Osteocyte (in vitro differentiated cells): ENCODE data around the gene GNAI1. TPM values are rescaled to one million over a fixed set of nuclear protein-coding genes. Genes with fewer than 3 reads are reported as not detected.

Experiments used
- DNase-seq: peaks from one replicate; pipeline ENCODE4 v3.0.0; 2021; ENCODE audit warnings: mixed read lengths; ENCODE audit not compliant: unreplicated experiment; ENCODE audit errors: extremely low spot score
- H3K27ac Mint-ChIP-seq: one replicate; pipeline ENCODE4 v1.8.0; 2021; ENCODE audit warnings: mild to moderate bottlenecking, mixed read lengths; ENCODE audit not compliant: unreplicated experiment
- H3K27me3 Mint-ChIP-seq: one replicate; pipeline ENCODE4 v1.8.0; 2021; ENCODE audit warnings: mixed read lengths; ENCODE audit not compliant: unreplicated experiment
- H3K36me3 Mint-ChIP-seq: one replicate; pipeline ENCODE4 v1.8.0; 2021; ENCODE audit warnings: mixed read lengths; ENCODE audit not compliant: unreplicated experiment
- H3K4me1 Mint-ChIP-seq: one replicate; pipeline ENCODE4 v1.8.0; 2021; ENCODE audit warnings: mixed read lengths; ENCODE audit not compliant: unreplicated experiment
- H3K4me3 Mint-ChIP-seq: one replicate; pipeline ENCODE4 v1.8.0; 2021; ENCODE audit warnings: mild to moderate bottlenecking, moderate library complexity, mixed read lengths; ENCODE audit not compliant: unreplicated experiment
- H3K9me3 Mint-ChIP-seq: one replicate; pipeline ENCODE4 v1.8.0; 2021; ENCODE audit warnings: mixed read lengths; ENCODE audit not compliant: unreplicated experiment
- total RNA-seq: library from RNA; stranded (reverse); gene quantifications from 2 replicates; pipeline ENCODE4 v1.2.1, GENCODE V29; 2021
- TF ChIP-seq, protein P1 (sequence below): fragments of 200-600 bp; sonication (generic); IDR thresholded peaks from 2 replicates; pipeline ENCODE4 v1.5.0; 2021; ENCODE audit warnings: antibody characterized with exemption, mild to moderate bottlenecking, moderate library complexity

Gene GNAI1
- total RNA-seq, 1 donor from 2014 or later, result 44.4 TPM

DNA sequence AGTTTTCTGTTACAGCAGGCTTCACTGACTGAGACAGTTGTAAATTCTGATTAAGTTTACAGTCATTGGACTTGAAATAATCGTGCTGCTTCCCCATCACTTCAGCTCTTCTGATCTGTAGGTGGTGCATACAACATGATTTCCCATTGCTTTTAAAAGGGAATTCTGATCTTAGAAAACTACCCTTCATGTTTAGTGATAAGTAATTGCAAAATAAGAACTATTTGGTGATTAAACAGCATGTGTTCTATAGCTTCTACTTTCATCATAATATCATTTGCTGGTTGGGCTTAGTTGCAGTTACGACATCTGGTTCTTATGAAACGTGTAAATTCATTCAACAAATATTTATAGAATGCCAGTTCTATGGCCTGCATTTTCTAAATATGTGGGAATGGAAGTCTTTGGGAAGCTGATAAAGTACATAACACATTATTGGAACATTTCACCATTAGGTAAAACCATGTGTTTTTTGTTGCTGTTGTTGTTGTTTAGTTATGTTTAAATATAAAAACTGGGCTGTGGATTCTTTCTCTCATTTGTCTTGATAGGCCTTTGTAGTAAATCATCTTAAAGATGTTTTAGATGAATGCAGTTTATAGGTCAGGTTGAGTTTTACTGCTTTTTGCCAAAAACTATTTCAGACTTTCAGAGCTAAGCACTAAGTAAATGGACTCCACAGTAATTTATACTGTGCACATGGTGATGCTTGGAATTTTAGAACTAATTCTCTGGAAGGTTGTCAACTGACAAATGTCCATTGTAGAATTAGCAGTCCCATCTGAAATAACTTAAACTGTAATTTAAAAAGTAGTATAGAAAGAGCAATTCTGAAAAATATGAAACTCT lies 13.1 kb downstream of the GNAI1 start:
- no peak for DNase-seq
- Mint-ChIP-seq H3K27ac (peak overlapping the region; percentile 86), H3K27me3 (no peaks in the 10 kb centered on the region), H3K36me3 (no peaks in the 10 kb centered on the region), H3K4me1 (peaks cover 73% of the 10 kb centered on the region), H3K9me3 (no peaks in the 10 kb centered on the region), H3K4me3 (no peak overlapping the region)
- TF ChIP-seq, protein P1, sequence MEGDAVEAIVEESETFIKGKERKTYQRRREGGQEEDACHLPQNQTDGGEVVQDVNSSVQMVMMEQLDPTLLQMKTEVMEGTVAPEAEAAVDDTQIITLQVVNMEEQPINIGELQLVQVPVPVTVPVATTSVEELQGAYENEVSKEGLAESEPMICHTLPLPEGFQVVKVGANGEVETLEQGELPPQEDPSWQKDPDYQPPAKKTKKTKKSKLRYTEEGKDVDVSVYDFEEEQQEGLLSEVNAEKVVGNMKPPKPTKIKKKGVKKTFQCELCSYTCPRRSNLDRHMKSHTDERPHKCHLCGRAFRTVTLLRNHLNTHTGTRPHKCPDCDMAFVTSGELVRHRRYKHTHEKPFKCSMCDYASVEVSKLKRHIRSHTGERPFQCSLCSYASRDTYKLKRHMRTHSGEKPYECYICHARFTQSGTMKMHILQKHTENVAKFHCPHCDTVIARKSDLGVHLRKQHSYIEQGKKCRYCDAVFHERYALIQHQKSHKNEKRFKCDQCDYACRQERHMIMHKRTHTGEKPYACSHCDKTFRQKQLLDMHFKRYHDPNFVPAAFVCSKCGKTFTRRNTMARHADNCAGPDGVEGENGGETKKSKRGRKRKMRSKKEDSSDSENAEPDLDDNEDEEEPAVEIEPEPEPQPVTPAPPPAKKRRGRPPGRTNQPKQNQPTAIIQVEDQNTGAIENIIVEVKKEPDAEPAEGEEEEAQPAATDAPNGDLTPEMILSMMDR, result no peak

DNA sequence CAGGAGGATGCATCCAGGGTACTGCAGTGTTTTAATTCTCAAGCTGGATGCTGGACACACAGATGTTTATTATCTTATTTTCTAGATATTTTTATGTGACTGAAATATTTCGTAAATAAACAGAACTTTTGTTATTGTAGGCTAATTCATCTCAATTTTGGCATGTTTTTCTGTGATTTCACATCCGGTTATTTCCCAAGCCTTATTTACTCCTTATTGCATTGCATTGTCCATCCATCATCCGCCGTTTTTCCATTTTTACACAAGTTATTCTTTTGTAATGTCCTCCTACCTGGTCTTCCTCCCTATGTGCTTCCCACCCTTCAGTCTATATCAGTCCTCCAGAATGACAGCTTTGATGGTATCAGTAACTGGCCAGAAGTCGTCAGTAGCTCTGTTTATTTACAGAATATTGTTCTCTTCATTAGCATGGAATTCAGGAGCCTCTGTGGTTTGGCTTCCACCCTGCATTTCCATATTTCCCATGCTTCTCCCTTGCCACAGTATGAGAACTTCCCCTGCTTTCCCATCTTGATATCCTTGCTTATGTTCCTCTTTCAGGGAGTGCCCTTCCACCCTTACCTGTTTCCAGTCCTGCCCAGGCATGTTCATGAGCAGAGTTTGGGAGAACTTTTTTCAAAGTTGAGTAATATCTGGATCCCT lies 16.1 kb downstream of the GNAI1 start:
- H3K9me3 Mint-ChIP-seq, result no peaks in the 10 kb centered on the region
- no peak overlapping the region for H3K4me3 Mint-ChIP-seq
- TF ChIP-seq, protein P1, result no peak
- DNase-seq, result no peak
- H3K4me1 Mint-ChIP-seq, result peaks cover 61% of the 10 kb centered on the region
- no peaks in the 10 kb centered on the region for H3K27me3 Mint-ChIP-seq
- H3K27ac Mint-ChIP-seq, result no peak overlapping the region
- no peaks in the 10 kb centered on the region for H3K36me3 Mint-ChIP-seq

DNA sequence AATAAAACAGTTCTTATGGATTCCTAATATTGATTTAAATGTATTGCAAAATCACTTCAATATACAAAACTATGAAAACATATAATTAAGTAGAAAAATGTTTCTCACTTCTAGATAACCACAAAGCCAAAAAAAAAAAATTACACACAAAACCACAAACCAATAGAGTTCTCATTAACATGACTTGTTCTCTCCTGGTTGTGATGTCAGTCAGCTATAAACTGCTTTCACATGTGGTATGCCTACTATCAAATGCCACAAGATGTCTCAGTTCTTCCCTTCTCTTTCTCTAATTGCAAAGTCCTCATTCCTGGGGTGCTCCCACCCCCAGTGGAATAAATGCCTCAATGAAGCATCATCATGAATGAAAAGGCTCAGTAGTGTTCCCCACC lies 16.6 kb downstream of the GNAI1 start:
- Mint-ChIP-seq H3K4me1 (peaks cover 58% of the 10 kb centered on the region), H3K4me3 (no peak overlapping the region), H3K36me3 (no peaks in the 10 kb centered on the region), H3K9me3 (no peaks in the 10 kb centered on the region), H3K27me3 (no peaks in the 10 kb centered on the region), H3K27ac (no peak overlapping the region)
- TF ChIP-seq, protein P1, result no peak
- DNase-seq, result no peak

DNA sequence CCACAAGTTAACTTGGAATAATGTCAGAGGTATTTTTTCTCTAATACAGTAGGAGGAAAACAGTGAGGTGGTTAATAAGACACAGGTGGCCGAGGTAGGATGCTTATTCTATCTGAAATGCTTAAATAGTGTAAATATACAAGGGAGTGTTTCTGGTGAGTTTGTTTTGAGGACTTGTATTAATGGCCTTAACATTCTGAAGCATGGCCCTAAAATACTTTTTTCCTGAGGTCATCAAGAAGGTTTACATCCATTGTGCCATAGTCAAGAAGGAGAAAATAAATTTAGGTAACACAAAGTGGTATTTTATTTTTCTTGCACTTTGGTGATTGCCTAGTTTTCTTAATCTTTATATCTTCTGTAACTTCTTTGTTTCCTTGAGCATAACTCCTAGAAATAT lies 18.8 kb downstream of the GNAI1 start:
- Mint-ChIP-seq H3K27ac (no peak overlapping the region), H3K27me3 (no peaks in the 10 kb centered on the region), H3K4me1 (peaks cover 49% of the 10 kb centered on the region), H3K9me3 (no peaks in the 10 kb centered on the region), H3K4me3 (no peak overlapping the region), H3K36me3 (no peaks in the 10 kb centered on the region)
- TF ChIP-seq, protein P1, result no peak
- no peak for DNase-seq

DNA sequence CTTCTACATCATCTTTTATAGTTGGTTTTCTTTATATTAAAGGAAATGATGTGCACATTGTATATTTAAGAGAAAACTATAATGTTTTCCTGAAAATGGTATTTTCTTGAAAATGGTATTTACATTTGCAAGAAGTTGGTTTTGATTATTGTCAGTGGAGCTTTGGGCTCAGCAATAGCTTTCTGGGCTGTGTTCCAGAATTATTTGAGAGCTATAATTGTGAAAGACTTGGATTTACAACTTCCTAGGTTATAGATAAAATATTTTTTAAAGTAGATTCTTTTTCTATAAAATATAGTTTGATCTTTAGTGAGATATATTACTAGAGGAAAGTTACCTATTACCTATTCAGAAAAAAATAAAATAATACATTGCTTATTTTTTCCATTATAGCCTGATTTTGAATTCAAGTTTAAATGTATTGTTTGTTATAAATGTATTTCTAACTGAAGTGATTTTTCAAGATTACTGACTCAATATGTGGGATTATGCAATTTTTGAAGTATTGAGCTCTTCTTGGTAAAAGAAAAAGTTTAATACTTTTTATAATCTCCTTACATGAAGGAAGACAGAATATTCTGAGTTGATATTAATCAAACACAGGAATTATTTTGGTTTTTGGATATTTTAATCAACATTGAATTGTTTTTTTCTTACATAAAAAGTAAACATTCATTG lies 20.2 kb downstream of the GNAI1 start:
- H3K4me3 Mint-ChIP-seq, result no peak overlapping the region
- no peaks in the 10 kb centered on the region for H3K9me3 Mint-ChIP-seq
- H3K4me1 Mint-ChIP-seq, result peaks cover 44% of the 10 kb centered on the region
- TF ChIP-seq, protein P1, result no peak
- H3K27ac Mint-ChIP-seq, result no peak overlapping the region
- no peaks in the 10 kb centered on the region for H3K36me3 Mint-ChIP-seq
- no peak for DNase-seq
- no peaks in the 10 kb centered on the region for H3K27me3 Mint-ChIP-seq
